ENCODE results near the gene LCN12.

The LCN12 gene

DNA sequence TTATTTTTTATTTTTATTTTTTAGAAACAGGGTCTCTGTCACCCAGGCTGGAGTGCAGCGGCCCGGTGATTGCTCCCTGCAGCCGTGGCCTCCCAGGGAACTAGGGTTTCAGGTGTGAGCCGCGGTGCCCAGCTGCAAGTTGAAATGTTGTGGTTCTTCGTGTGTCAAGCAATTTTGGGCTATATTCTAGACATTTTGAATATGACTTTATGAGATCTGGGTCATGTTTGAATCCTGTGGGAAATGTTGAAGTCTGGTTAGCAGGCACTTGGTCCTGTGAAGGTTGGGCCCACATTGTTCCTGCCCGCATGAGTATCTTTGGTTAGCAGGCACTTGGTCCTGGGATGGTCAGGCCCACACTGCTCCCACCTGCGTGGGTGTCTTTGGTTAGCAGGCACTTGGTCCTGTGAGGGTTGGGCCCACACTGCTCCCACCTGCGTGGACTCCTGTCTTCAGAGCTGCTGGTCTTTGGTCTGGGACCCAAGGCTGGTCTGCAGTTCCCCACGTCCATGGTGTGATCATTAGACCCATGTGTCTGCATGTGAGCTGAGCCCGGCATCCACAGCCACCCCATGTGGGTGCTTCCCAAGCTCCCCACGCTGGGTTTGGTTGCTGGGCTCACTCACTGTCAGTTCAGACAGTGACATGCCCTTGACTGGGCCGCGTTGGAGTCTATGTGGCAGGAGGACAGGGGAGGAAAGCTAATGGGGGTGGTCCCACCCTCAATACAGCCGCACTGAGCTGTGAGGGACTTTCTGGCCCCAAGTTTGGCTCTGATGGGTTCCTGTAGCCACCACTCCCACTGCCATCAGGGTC, 14.7 kb upstream of the LCN12 start:
- DNase-seq (ENCODE audit: low spot score): no peak
- Histone ChIP-seq H3K4me3 (no peak overlapping the region), H3K27ac (no peak overlapping the region)
- TF ChIP-seq CTCF (IDR thresholded peaks at IDR 0.05): no peak

DNA sequence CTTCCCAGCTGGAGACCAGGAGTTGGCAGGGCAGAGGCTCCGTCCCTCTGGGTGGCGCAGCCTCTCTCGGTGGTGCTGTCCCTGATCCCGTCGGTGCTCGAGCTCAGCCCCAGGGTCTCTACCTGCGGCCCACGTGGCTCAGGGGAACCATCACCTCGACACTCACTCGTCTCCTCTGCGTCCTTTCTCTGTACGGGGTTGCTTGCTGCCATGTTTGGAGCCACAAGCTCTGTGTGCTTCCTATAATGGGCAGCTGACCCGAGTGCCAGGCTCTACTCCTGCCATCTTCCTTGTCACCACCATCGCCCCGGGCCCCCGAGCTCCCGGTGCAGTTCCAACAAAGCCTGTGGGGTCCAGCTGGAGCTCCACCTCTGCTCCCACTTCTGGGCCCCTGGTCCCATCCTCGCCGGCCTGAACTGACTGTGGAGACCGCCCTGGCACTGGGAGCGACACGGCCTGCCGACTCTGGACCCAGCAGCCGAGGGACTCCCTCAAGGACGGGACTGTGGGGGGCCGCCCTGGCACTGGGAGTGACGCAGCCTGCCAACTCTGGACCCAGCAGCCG, 12.6 kb upstream of the LCN12 start:
- no peak for DNase-seq (ENCODE audit: low spot score)
- no peak for TF ChIP-seq CTCF (IDR thresholded peaks at IDR 0.05)
- no peak overlapping the region for H3K4me3 ChIP-seq
- H3K27ac ChIP-seq: peak overlapping the region; percentile 48 to 77

DNA sequence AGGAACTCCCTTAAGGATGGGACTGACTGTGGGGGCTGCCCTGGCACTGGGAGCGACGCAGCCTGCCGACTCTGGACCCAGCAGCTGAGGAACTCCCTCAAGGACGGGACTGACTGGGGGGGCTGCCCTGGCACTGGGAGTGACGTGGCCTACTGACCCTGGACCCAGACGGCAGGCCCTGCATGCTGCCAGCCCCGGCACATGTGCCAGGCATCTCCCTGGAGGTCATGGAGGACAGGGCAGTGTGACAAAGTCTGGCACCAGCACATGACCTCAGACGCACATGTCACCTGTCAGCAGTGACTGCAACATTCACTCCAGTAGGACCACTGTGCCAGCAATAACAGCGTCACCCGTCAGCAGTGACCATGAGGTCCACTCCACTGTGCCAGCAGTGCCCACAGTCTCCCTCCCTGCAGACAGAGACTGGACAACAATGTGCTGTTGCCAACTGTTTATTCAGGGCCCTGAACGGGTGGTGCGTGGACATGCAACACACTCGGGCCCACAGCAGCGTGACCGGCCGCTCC, 12.0 kb upstream of the LCN12 start:
- peak; percentile 91 for DNase-seq (ENCODE audit: low spot score)
- peak overlapping the region; percentile 63 to 77 for H3K27ac ChIP-seq
- TF ChIP-seq CTCF (IDR thresholded peaks at IDR 0.05): no peak
- H3K4me3 ChIP-seq: peak overlapping the region; percentile 19

- TF ChIP-seq CTCF (IDR thresholded peaks at IDR 0.05): no peak
- Histone ChIP-seq H3K27ac (peak overlapping the region; percentile 63 to 77), H3K4me3 (peak overlapping the region; percentile 19)
- DNase-seq (ENCODE audit: low spot score): no peak
These were observed 11.4 kb upstream of the LCN12 start for GRCh38 chr9:136940526-136941230.

DNA sequence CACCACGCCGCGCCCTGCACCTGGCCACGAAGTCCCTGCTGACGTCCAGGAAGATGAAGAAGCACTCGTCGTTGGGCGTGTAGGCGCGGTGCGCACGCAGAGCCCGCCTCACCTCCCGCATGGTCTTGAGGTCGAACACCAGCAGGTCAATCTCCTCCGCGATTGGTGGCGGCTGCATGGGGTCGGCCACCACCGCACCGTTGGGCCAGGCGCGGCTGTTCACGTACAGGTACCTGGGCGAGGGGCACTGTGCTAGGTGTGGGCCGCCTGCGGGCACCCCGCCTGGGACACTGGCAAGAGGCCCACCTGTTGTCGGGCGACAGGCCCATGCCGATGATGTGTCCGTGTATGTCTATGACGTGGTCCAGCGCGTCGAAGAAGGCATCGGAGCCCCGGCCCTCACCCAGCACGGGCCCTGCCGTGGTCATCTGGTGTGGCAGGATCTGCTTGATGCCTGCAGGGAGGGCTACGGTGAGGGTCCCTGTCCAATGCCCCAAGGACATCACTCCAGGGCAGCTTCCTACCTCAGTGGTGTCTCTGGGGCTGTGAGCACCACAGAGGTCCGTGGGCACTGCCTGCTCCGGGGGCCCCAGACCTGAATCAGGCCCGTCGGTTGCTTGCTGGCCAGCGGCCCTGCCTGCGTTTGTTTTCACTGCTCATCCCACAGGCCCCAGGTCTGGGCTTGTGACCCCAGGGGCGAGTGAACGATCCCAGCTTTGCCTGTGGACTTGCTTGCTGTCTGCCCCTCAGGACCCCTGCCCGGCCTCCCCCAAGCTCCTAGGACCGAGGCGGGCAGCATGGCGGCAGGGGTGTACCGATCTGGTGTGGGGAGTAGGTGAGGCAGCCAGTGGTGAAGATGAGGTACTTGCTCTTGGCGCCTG, 10.6 kb upstream of the LCN12 start:
- no peak for TF ChIP-seq CTCF (IDR thresholded peaks at IDR 0.05)
- H3K4me3 ChIP-seq: no peak overlapping the region
- H3K27ac ChIP-seq: peak overlapping the region in 1 of 2 donors; percentile 63
- DNase-seq (ENCODE audit: low spot score): no peak

DNA sequence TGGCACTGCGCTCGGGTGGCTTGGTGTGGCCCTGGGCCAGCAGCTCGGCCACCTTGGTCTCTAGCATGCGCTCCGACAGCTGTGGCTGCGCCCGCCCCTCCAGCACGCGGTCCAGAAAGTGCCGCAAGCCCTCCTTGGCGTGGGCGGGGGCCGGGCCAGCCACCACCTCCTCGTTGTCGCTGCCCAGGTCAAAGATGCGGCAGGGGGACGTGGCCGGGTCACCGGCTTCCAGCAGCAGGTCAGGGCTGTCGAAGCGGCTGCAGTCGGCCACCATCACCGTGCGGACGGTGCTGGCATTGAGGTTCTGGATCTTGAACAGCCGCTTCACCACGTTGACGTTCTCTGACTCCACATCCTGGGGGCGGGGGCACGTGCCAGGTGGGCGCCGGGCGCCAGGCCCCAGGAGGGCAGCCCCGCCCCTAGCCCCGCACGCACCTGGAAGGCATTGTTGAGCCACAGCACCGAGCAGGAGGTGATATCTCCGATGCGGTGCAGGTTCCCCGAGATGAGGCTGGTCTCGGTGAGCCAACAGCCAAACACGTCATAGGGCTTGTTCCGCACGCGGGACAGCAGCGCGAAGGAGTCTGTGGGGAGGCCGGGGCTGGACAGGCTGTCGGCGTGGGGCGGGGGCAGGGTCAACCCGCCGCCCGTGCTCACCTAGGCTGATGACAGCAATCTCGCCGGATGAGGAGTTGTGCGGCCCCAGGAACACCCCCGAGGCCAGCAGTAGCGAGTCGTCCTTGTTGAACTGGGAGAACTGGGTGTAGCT, 9.8 kb upstream of the LCN12 start:
- peak; percentile 72 for DNase-seq (ENCODE audit: low spot score)
- no peak for TF ChIP-seq CTCF (IDR thresholded peaks at IDR 0.05)
- H3K4me3 ChIP-seq: peak overlapping the region; percentile 90
- H3K27ac ChIP-seq: no peak overlapping the region
